HepG2 (cell line): Measurements from ENCODE around the gene NFKBIL1. TPM values are rescaled to one million over a fixed set of nuclear protein-coding genes. Genes with fewer than 3 reads are reported as not detected.

Source experiments
- ADNP ChIP-seq: sonication (generic); formaldehyde crosslinking; IDR thresholded peaks from 2 replicates; pipeline ENCODE4 v1.4.0; 2020; ENCODE audit warnings: missing genetic modification reagents
- BHLHE40 ChIP-seq: IDR thresholded peaks from 2 replicates; pipeline ENCODE4 v1.6.1; 2011; ENCODE audit warnings: low read length, improper control_type of control experiment
- CEBPZ ChIP-seq: IDR thresholded peaks from 2 replicates; pipeline ENCODE4 v1.6.1; 2012; ENCODE audit warnings: low read length, improper control_type of control experiment
- FOXK1 ChIP-seq: sonication (generic); formaldehyde crosslinking; IDR thresholded peaks from 2 replicates; pipeline ENCODE4 v1.4.0; 2020; ENCODE audit warnings: low read depth, missing genetic modification reagents, borderline replicate concordance
- HES4 ChIP-seq: sonication (generic); formaldehyde crosslinking; IDR thresholded peaks from 2 replicates; pipeline ENCODE4 v1.9.0; 2021; ENCODE audit warnings: mild to moderate bottlenecking, missing genetic modification reagents, borderline replicate concordance
- MAZ ChIP-seq, 2 experiments: sonication (generic) in 1 of 2; formaldehyde crosslinking in 1 of 2; IDR thresholded peaks; 2 replicates each; pipeline versions ENCODE4 v1.5.0 to v1.6.1; 2012 to 2020; ENCODE audit warnings: low read depth in 2 of 2, mild to moderate bottlenecking in 2 of 2, borderline replicate concordance in 1 of 2, improper control_type of control experiment in 1 of 2, low read length in 1 of 2, missing genetic modification reagents in 1 of 2, moderate library complexity in 1 of 2
- MXD4 ChIP-seq: IDR thresholded peaks from 2 replicates; pipeline ENCODE4 v1.6.1; 2016; ENCODE audit warnings: mild to moderate bottlenecking, missing biosample characterization, missing genetic modification reagents
- NR1H2 ChIP-seq: sonication (generic); formaldehyde crosslinking; IDR thresholded peaks from 2 replicates; pipeline ENCODE4 v1.8.1; 2022; ENCODE audit warnings: low read depth, missing genetic modification reagents, borderline replicate concordance
- PLRG1 ChIP-seq: fragments of 450-650 bp; conservative IDR thresholded peaks from 2 replicates; pipeline ENCODE4 v1.6.1; 2016
- PTBP1 ChIP-seq: fragments of 200-400 bp; formaldehyde crosslinking; IDR thresholded peaks from 2 replicates; pipeline ENCODE4 v1.6.1; 2018; ENCODE audit warnings: low read length, low read depth; ENCODE audit not compliant: poor library complexity, severe bottlenecking
- SAP130 ChIP-seq: IDR thresholded peaks from 2 replicates; pipeline ENCODE4 v1.6.1; 2016; ENCODE audit warnings: low read depth
- SIN3A ChIP-seq: IDR thresholded peaks from 2 replicates; pipeline ENCODE4 v1.6.1; 2011; ENCODE audit warnings: low read depth, mild to moderate bottlenecking, control low read depth, low read length, borderline replicate concordance
- SOX5 ChIP-seq: IDR thresholded peaks from 2 replicates; pipeline ENCODE4 v1.6.1; 2016; ENCODE audit warnings: borderline replicate concordance
- ZEB1 ChIP-seq: IDR thresholded peaks from 2 replicates; pipeline ENCODE4 v1.6.1; 2012; ENCODE audit warnings: mild to moderate bottlenecking, low read depth, inconsistent platforms; ENCODE audit not compliant: insufficient replicate concordance
- ZFY ChIP-seq: sonication (generic); formaldehyde crosslinking; IDR thresholded peaks from 2 replicates; pipeline ENCODE4 v1.4.0; 2020; ENCODE audit warnings: missing genetic modification reagents
- ZNF3 ChIP-seq: IDR thresholded peaks from 2 replicates; pipeline ENCODE4 v1.7.0; 2017; ENCODE audit warnings: inconsistent platforms
- ZNF33B ChIP-seq: sonication (generic); formaldehyde crosslinking; IDR thresholded peaks from 2 replicates; pipeline ENCODE4 v1.5.1; 2020; ENCODE audit warnings: mild to moderate bottlenecking, missing genetic modification reagents
- ZNF362 ChIP-seq: sonication (generic); formaldehyde crosslinking; IDR thresholded peaks from 2 replicates; pipeline ENCODE4 v1.4.0; 2020; ENCODE audit warnings: missing genetic modification reagents, mild to moderate bottlenecking, borderline replicate concordance
- ZNF451 ChIP-seq: sonication (generic); formaldehyde crosslinking; IDR thresholded peaks from 2 replicates; pipeline ENCODE4 v1.5.0; 2020; ENCODE audit warnings: mild to moderate bottlenecking, missing genetic modification reagents
- ZNF672 ChIP-seq: sonication (generic); formaldehyde crosslinking; IDR thresholded peaks from 2 replicates; pipeline ENCODE4 v1.8.1; 2022; ENCODE audit warnings: missing genetic modification reagents
- ZNF83 ChIP-seq: sonication (generic); formaldehyde crosslinking; IDR thresholded peaks from 2 replicates; pipeline ENCODE4 v1.4.0; 2020; ENCODE audit warnings: missing genetic modification reagents, mild to moderate bottlenecking, borderline replicate concordance
- ZSCAN30 ChIP-seq: sonication (generic); formaldehyde crosslinking; IDR thresholded peaks from 2 replicates; pipeline ENCODE4 v1.5.0; 2020; ENCODE audit warnings: mild to moderate bottlenecking, missing genetic modification reagents
- polyA plus RNA-seq, 8 experiments: library from polyadenylated mRNA; depleted of rRNA in 3 of 8; stranded (reverse) in 7 of 8; unstranded in 1 of 8; fragments of >200 nt; fragmentation: Illumina TruSeq in 4 of 8; extraction: Trizol in 4 of 8; gene quantifications; 2 replicates each; pipeline versions ENCODE4 v1.2.1 to v1.2.3, GENCODE V29; 2011 to 2016; ENCODE audit warnings: low read depth in 4 of 8, missing spikeins in 1 of 8, mixed read lengths in 1 of 8; ENCODE audit not compliant: insufficient read depth in 1 of 8
- total RNA-seq, 5 experiments: library from RNA; depleted of rRNA; stranded (reverse); fragments of >200 nt; fragmentation: Illumina TruSeq; extraction: Trizol; gene quantifications; 2 replicates each; pipeline ENCODE4 v1.2.3, GENCODE V29; 2016; ENCODE audit warnings: low read depth in 1 of 5
- TF ChIP-seq, protein P1 (sequence below): sonication (generic); formaldehyde crosslinking; IDR thresholded peaks from 2 replicates; pipeline ENCODE4 v1.5.0; 2020; ENCODE audit warnings: mild to moderate bottlenecking, missing genetic modification reagents
- TF ChIP-seq, protein P2 (sequence below): sonication (generic); formaldehyde crosslinking; IDR thresholded peaks from 2 replicates; pipeline ENCODE4 v1.4.0; 2020; ENCODE audit warnings: mild to moderate bottlenecking, missing genetic modification reagents

NFKBIL1 gene
- total and polyA plus RNA-seq, 2 of the 13 experiments (the other 11 are each of a cell fraction or from before 2014, with no cell fraction given), result 9.7 to 19.5 TPM

DNA sequence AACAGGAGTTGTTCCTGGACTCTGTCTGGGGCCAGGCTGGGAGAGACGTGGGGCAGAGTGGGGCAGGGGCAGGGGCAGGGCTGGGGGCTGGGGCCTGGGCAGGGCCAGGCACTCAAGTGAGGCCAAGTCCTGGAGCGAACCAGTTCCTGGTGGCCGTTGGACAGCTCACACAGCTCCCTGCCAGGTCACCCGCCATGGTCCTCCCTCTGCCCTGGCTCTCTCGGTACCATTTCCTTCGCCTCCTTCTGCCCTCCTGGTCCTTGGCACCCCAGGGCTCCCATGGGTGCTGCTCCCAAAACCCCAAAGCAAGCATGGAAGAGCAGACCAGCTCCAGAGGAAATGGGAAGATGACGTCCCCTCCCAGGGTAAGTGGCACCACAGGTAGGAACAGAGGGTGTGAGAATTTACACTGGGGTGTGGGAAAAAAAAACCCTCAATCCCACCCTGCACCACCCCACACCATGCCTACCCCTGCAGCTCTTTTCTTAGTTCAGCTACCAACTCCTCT, 18.5 kb upstream of the NFKBIL1 start, which contains the start of gene MCCD1 (continued):
- TF ChIP-seq PTBP1 (no peak), ZNF451 (no peak), HES4 (no peak), ZNF33B (CRISPR knock-in tag) (no peak), BHLHE40 (0 out of 2 replicates have a peak, but pooled peaks have one; percentile 11), ZNF362 (CRISPR knock-in tag) (no peak), ZNF3 (no peak), SIN3A (no peak), ZEB1 (no peak), MXD4 (CRISPR knock-in tag) (no peak), FOXK1 (CRISPR knock-in tag) (no peak), ZNF672 (CRISPR knock-in tag) (no peak), MAZ (IDR thresholded peaks at IDR 0.05; ENCODE audit: borderline replicate concordance, low read depth, low read length) (0 out of 2 replicates have a peak, but pooled peaks have one; percentile 10), MAZ (CRISPR knock-in tag; IDR thresholded peaks at IDR 0.05; ENCODE audit: low read depth) (no peak), SAP130 (CRISPR knock-in tag) (0 out of 2 replicates have a peak, but pooled peaks have one; percentile 7), ADNP (no peak), NR1H2 (CRISPR knock-in tag) (no peak), ZFY (CRISPR knock-in tag) (no peak), PLRG1 (no peak), ZNF83 (CRISPR knock-in tag) (0 out of 2 replicates have a peak, but pooled peaks have one; percentile 36), CEBPZ (no peak), SOX5 (CRISPR knock-in tag) (no peak), ZSCAN30 (CRISPR knock-in tag) (no peak)
- TF ChIP-seq, protein P1, sequence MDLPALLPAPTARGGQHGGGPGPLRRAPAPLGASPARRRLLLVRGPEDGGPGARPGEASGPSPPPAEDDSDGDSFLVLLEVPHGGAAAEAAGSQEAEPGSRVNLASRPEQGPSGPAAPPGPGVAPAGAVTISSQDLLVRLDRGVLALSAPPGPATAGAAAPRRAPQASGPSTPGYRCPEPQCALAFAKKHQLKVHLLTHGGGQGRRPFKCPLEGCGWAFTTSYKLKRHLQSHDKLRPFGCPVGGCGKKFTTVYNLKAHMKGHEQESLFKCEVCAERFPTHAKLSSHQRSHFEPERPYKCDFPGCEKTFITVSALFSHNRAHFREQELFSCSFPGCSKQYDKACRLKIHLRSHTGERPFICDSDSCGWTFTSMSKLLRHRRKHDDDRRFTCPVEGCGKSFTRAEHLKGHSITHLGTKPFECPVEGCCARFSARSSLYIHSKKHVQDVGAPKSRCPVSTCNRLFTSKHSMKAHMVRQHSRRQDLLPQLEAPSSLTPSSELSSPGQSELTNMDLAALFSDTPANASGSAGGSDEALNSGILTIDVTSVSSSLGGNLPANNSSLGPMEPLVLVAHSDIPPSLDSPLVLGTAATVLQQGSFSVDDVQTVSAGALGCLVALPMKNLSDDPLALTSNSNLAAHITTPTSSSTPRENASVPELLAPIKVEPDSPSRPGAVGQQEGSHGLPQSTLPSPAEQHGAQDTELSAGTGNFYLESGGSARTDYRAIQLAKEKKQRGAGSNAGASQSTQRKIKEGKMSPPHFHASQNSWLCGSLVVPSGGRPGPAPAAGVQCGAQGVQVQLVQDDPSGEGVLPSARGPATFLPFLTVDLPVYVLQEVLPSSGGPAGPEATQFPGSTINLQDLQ (CRISPR knock-in tag), result no peak
- TF ChIP-seq, protein P2, sequence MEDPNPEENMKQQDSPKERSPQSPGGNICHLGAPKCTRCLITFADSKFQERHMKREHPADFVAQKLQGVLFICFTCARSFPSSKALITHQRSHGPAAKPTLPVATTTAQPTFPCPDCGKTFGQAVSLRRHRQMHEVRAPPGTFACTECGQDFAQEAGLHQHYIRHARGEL (CRISPR knock-in tag), result no peak
